ENCODE measurements around the gene DNAJC1.
"Not testable (repeated sequence)": the region's sequence is repeated elsewhere in the genome, so short reads cannot be mapped to it uniquely, and the experiment has no call there.

Gene DNAJC1

DNA sequence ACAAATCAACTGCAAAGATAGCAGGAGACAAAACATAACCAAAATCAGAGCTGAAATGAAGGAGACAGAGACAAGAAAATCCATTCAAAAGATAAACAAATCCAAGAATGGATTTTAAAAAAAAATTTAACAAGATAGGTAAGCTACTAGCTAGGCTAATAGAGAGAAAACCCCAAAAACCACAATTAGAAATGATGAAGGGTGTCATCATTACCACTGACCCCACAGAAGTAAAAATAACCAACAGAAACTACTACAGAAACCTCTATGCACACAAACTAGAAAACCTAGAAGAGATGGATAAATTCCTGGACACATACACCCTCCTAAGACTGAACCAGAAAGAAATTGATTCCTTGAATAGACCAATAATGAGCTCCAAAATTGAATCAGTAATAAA lies 117.6 kb downstream of the DNAJC1 start:
- TF ChIP-seq, protein P1, sequence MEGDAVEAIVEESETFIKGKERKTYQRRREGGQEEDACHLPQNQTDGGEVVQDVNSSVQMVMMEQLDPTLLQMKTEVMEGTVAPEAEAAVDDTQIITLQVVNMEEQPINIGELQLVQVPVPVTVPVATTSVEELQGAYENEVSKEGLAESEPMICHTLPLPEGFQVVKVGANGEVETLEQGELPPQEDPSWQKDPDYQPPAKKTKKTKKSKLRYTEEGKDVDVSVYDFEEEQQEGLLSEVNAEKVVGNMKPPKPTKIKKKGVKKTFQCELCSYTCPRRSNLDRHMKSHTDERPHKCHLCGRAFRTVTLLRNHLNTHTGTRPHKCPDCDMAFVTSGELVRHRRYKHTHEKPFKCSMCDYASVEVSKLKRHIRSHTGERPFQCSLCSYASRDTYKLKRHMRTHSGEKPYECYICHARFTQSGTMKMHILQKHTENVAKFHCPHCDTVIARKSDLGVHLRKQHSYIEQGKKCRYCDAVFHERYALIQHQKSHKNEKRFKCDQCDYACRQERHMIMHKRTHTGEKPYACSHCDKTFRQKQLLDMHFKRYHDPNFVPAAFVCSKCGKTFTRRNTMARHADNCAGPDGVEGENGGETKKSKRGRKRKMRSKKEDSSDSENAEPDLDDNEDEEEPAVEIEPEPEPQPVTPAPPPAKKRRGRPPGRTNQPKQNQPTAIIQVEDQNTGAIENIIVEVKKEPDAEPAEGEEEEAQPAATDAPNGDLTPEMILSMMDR (IDR thresholded peaks at IDR 0.05; ENCODE audit: insufficient read depth, missing control alignments) = no peak
- DNase-seq (ENCODE audit: insufficient read length, low spot score) (no peak), FAIRE-seq (no peak)

DNA sequence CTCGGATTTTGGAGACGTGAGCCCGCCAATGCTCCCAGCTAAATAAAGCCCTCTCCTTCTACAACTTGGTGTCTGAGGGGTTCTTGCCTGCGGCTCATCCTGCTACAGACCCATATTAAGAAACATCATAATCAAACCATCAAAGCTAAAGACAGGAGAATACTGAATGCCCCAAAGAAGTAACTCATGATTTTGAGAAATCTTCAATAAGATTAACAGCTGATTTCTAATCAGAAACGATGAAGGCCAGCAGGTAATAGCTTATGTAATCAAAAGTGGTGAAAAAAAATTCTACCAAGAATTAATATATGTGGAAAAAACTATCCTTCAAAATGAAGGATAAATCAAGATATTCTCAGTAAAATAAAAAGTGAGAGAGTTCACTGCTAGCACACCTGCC lies 130.3 kb downstream of the DNAJC1 start:
- TF ChIP-seq, protein P1 (IDR thresholded peaks at IDR 0.05; ENCODE audit: insufficient read depth, missing control alignments) = no peak
- FAIRE-seq = no peak
- no peak for DNase-seq (ENCODE audit: insufficient read length, low spot score)

DNA sequence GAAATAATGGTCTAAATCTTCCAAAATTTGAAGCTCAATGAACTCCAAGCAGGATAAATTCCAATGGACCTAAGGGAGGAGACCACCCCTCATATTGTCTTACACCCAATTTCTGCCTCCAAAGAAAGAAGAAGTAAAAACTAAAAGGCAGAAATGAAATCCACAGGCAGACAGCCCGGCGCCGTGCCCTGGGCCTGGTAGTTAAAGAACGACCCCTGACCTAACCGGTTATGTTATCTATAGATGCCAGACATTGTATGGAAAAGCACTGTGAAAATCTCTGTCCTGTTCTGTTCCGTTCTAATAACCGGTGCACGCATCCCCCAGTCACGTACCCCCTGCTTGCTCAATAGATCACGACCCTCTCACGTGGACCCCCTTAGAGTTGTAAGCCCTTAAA lies 130.8 kb downstream of the DNAJC1 start:
- DNase-seq (ENCODE audit: insufficient read length, low spot score); FAIRE-seq: not testable (repeated sequence)

DNA sequence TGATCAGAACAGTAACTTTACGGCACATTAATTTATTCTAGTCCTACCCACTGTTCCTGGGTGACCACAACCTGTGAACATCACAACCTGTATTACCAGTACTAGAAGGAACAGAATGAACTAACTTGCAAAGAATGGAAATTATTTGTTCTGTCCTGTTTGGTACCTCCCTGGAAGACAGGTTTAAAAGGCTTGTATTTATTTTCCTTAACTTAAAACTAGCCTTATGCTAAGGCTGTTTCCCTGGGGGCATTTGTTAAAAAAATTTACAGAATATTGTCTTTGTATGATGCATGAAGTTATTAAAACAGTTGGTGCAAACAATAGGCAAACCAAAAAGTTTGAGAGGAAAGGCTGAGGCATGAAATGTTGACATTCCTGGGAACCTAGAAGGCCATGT lies 132.7 kb downstream of the DNAJC1 start:
- no peak for FAIRE-seq
- no peak for DNase-seq (ENCODE audit: insufficient read length, low spot score)
- TF ChIP-seq, protein P1 (IDR thresholded peaks at IDR 0.05; ENCODE audit: insufficient read depth, missing control alignments) = no peak

DNA sequence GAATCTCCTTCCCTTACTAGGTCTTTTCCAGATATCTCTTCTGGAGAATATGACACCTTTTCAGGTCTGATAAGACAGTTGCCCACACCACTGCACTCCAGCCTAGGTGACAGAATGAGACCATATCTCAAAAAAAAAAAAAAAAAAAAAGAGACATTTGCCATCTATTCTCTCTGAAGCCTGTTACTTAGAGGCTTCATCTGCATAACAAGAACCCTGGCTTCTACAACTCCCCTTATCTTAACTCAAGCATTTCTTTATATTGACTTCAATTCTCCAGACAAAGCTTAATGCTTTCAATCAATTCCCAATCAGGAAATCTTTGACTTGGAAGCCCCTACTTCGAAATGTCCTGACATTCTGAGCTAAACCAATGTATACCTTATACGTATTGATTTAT lies 134.4 kb downstream of the DNAJC1 start:
- not testable (repeated sequence) for DNase-seq (ENCODE audit: insufficient read length, low spot score); FAIRE-seq

DNA sequence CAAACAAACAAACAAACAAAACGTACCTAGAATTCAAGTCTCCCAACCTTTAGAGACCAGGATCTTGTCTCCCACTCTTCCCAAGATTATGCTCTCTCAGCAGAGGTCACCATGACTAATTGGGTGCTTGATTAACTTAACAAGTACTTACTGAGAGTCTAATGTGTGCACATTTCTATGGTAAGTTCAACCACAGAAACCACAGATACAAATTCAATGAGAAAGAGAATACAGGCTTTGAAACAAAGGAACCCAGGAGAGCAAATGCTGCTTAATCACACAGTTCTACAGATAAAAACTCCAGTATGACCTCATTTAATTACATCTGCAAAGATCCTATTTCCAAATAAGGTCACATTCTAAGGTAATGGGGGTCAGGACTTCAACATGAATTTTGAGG lies 142.8 kb downstream of the DNAJC1 start:
- TF ChIP-seq, protein P1 (IDR thresholded peaks at IDR 0.05; ENCODE audit: insufficient read depth, missing control alignments) = no peak
- FAIRE-seq (no peak), DNase-seq (ENCODE audit: insufficient read length, low spot score) (no peak)

DNA sequence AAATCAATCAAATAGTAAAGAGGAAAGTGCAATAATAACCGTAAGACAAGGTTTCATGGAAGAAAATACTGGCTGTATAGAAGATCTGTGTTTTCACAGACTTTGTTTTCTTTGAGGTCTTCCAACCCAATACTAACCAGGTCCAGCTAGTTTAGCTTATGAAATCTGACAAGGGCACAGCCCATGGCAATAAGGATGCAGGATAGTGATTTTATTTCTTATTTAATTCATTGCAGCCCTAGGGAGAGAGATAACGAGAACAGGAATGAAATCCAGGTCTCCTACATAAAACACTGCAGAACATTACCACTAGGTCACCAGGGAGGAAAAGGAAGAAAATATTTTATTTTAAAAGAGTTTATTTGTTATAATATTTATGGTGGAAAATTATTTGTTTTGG lies 145.1 kb downstream of the DNAJC1 start:
- no peak for FAIRE-seq

DNA sequence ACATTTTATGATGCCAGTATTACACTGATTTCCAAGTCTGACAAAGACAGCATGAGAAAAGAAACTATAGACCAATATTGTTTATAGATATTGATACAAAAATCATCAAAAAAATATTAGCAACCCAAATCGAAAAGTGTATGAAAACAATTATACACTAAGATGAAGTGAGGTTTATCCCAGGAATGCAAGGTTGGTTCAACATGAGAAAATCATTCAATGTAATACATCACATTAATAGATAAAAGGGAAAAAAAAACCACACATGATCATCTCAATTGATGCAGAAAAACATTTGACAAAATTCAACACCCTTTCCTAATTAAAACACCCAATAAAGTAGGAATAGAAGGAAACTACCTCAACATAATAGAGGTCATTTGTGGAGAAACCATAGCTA lies 153.9 kb downstream of the DNAJC1 start:
- DNase-seq (ENCODE audit: insufficient read length, low spot score) (no peak), FAIRE-seq (no peak)

More for the DNA sequence above, 145.1 kb downstream of the DNAJC1 start:
- no peak for DNase-seq (ENCODE audit: insufficient read length, low spot score)
- TF ChIP-seq, protein P1 (IDR thresholded peaks at IDR 0.05; ENCODE audit: insufficient read depth, missing control alignments) = no peak

More for the DNA sequence above, 153.9 kb downstream of the DNAJC1 start:
- TF ChIP-seq, protein P1 (IDR thresholded peaks at IDR 0.05; ENCODE audit: insufficient read depth, missing control alignments) = no peak

Measured in D721Med (cell line).